Caki2 (cell line): ENCODE measurements around the gene ST3GAL5. TPM values are rescaled to one million over a fixed set of nuclear protein-coding genes. Genes with fewer than 3 reads are reported as not detected.
"Not testable (repeated sequence)": the region's sequence is repeated elsewhere in the genome, so short reads cannot be mapped to it uniquely, and the experiment has no call there.

Experiments
- DNase-seq: peaks from one replicate; pipeline ENCODE4 v3.0.0-alpha.2; 2015; ENCODE audit warnings: low read depth
- in situ Hi-C: cut with HindIII; loops from 2 replicates; pipeline ENCODE4 v1.10.0; 2016; ENCODE audit warnings: low sequenced_read_pairs, low pct_unique_long_range_greater_than_20kb, mixed read lengths
- total RNA-seq: library from RNA; depleted of rRNA; stranded (reverse); fragments of >200 nt; shearing (Covaris generic); gene quantifications from 2 replicates; pipeline ENCODE4 v1.2.3, GENCODE V29; 2014; ENCODE audit warnings: low replicate concordance

Gene ST3GAL5
- total RNA-seq, 1 experiment from 2014 or later: 17.5 TPM

GRCh38 chr2:85852152-85852840 is 36.5 kb downstream of the ST3GAL5 start:
- DNase-seq: no peak
- in situ Hi-C loops: no loop called here

GRCh38 chr2:85851253-85852151 is 37.3 kb downstream of the ST3GAL5 start:
- in situ Hi-C loops: no loop called here

GRCh38 chr2:85850451-85850850 is 38.3 kb downstream of the ST3GAL5 start:
- no peak for DNase-seq
- in situ Hi-C loops: no loop called here

More at GRCh38 chr2:85851253-85852151, 37.3 kb downstream of the ST3GAL5 start:
- no peak for DNase-seq

GRCh38 chr2:85847051-85847588 is 41.7 kb downstream of the ST3GAL5 start:
- in situ Hi-C loops: no loop called here
- no peak for DNase-seq

GRCh38 chr2:85846411-85846810 is 42.4 kb downstream of the ST3GAL5 start:
- no peak for DNase-seq
- in situ Hi-C loops: no loop called here

- in situ Hi-C loops: no loop called here
- DNase-seq: no peak
Observed at GRCh38 chr2:85844486-85844885, 44.3 kb downstream of the ST3GAL5 start.

GRCh38 chr2:85843543-85843942 is 45.2 kb downstream of the ST3GAL5 start:
- no peak for DNase-seq

GRCh38 chr2:85840091-85840490 is 48.7 kb downstream of the ST3GAL5 start:
- in situ Hi-C loops: no loop called here
- no peak for DNase-seq

More at GRCh38 chr2:85843543-85843942, 45.2 kb downstream of the ST3GAL5 start:
- in situ Hi-C loops: no loop called here

- no peak for DNase-seq
- in situ Hi-C loops: no loop called here
Observed at GRCh38 chr2:85839461-85839860, 49.3 kb downstream of the ST3GAL5 start.

GRCh38 chr2:85838641-85839040 is 50.1 kb downstream of the ST3GAL5 start:
- DNase-seq: no peak
- in situ Hi-C loops: no loop called here

GRCh38 chr2:85838181-85838580 is 50.6 kb downstream of the ST3GAL5 start:
- no peak for DNase-seq
- in situ Hi-C loops: no loop called here

- in situ Hi-C loops: no loop called here
- DNase-seq: no peak
Observed at GRCh38 chr2:85834466-85834865, 54.3 kb downstream of the ST3GAL5 start.

- in situ Hi-C loops: no loop called here
- DNase-seq: no peak
Observed at GRCh38 chr2:85831735-85832134, 57.1 kb downstream of the ST3GAL5 start.

GRCh38 chr2:85830645-85831044 is 58.1 kb downstream of the ST3GAL5 start:
- DNase-seq: no peak
- in situ Hi-C loops: no loop called here

- in situ Hi-C loops, DNase-seq: not testable (repeated sequence)
Observed at GRCh38 chr2:85829394-85829793, 59.4 kb downstream of the ST3GAL5 start.

- in situ Hi-C loops: no loop called here
- DNase-seq: no peak
Observed at GRCh38 chr2:85828725-85829124, 60.1 kb downstream of the ST3GAL5 start.

GRCh38 chr2:85827879-85828569 is 60.8 kb downstream of the ST3GAL5 start:
- in situ Hi-C loops: no loop called here
- no peak for DNase-seq

- peak; percentile 48 for DNase-seq
- in situ Hi-C loops: no loop called here
Observed at GRCh38 chr2:85826990-85827878, 61.6 kb downstream of the ST3GAL5 start.
